Upper lobe of left lung (tissue), 4 donors: ENCODE results near the gene RACGAP1.

Source experiments
- CTCF ChIP-seq, 6 experiments: fragments of 450-650 bp in 4 of 6; fragments of 200-600 bp in 2 of 6; sonication (generic) in 2 of 6; IDR thresholded peaks; one replicate each; pipeline ENCODE4 v1.5.1; 2016 to 2019; ENCODE audit warnings: antibody characterized with exemption in 6 of 6
- POLR2AphosphoS5 ChIP-seq, 2 donors: sonication (generic); formaldehyde crosslinking; IDR thresholded peaks; one replicate each; pipeline ENCODE4 v1.5.1; 2017; ENCODE audit warnings: antibody characterized with exemption in 2 of 2

GRCh38 chr12:50065726-50066310 lies 40.5 kb upstream of the RACGAP1 start:
- TF ChIP-seq POLR2AphosphoS5 (IDR thresholded peaks at IDR 0.05) (no peak), CTCF (IDR thresholded peaks at IDR 0.05) (no peak)
